GM12878 (cell line): Measurements from ENCODE around the gene KCNMB4. TPM values are rescaled to one million over a fixed set of nuclear protein-coding genes. Genes with fewer than 3 reads are reported as not detected.

Experiments used
- ATAC-seq: fragments of 200-7000 bp; cut with Tn5 transposase; 3 replicates; pipeline ENCODE4 v1.9.1; 2020; ENCODE audit warnings: mild to moderate bottlenecking, moderate library complexity
- BruUV-seq: library from RNA; stranded (reverse); fragments of 400-500 nt; replicated peaks from 2 replicates; lab custom pipeline; 2021; lab: Mats Ljungman, UMichigan
- CTCF ChIA-PET: fragments of 300-600 bp; sonication (Branson Sonifier 250); formaldehyde crosslinking; extraction: SDS; loops from one replicate; lab custom pipeline; 2021; ENCODE audit warnings: inconsistent platforms; lab: Yijun Ruan, JAX
- POLR2A ChIA-PET: fragments of 350-600 bp; formaldehyde crosslinking; extraction: SDS; loops from one replicate; lab custom pipeline; 2021; ENCODE audit warnings: inconsistent platforms; lab: Charles Lee
- RAD21 ChIA-PET: fragments of 300-600 bp; sonication (Branson Sonifier 250); formaldehyde crosslinking; loops from one replicate; lab custom pipeline; 2023; ENCODE audit warnings: antibody characterized with exemption; ENCODE audit not compliant: unreplicated experiment; lab: Charles Lee
- SMC1A ChIA-PET: fragments of 300-600 bp; sonication (Branson Sonifier 250); formaldehyde crosslinking; loops from one replicate; lab custom pipeline; 2023; ENCODE audit not compliant: unreplicated experiment, uncharacterized antibody; lab: Charles Lee
- DNase-seq: peaks from one replicate; pipeline ENCODE4 v3.0.0-alpha.2; 2011; ENCODE audit warnings: low read depth, low spot score
- FAIRE-seq: peaks from 3 replicates; lab custom pipeline; 2011; peaks lifted over from hg19 to GRCh38; lab: Jason Lieb, UNC
- H2AFZ ChIP-seq: 2 replicates; pipeline ENCODE4 v1.6.0; 2011; ENCODE audit warnings: low read depth, low read length, control low read depth; ENCODE audit not compliant: control insufficient read depth
- H3K27ac ChIP-seq: 2 replicates; pipeline ENCODE4 v1.5.1; 2011; ENCODE audit warnings: control low read depth; ENCODE audit not compliant: control insufficient read depth, insufficient read depth
- H3K27me3 ChIP-seq, 2 experiments: replicated peaks in 1 of 2; 2 replicates each; pipeline versions ENCODE4 v1.6.0 to v1.6.1; 2011; ENCODE audit warnings: low read length in 1 of 2; ENCODE audit not compliant: control insufficient read depth in 2 of 2, insufficient read depth in 2 of 2
- H3K36me3 ChIP-seq, 2 experiments: 2 replicates each; pipeline ENCODE4 v1.5.1; 2011; ENCODE audit warnings: low read length in 1 of 2; ENCODE audit not compliant: control insufficient read depth in 2 of 2, insufficient read depth in 2 of 2
- H3K4me1 ChIP-seq: 2 replicates; pipeline ENCODE4 v1.6.1; 2011; ENCODE audit warnings: mild to moderate bottlenecking, low read length, moderate library complexity, mixed read lengths; ENCODE audit not compliant: control insufficient read depth, insufficient read depth
- H3K4me2 ChIP-seq: 2 replicates; pipeline ENCODE4 v1.6.0; 2011; ENCODE audit warnings: control low read depth; ENCODE audit not compliant: control insufficient read depth, insufficient read depth
- H3K4me3 ChIP-seq: fragments of 200-600 bp; sonication (generic); 2 replicates; pipeline ENCODE4 v1.5.1; 2016
- H3K79me2 ChIP-seq: 2 replicates; pipeline ENCODE4 v1.6.0; 2011; ENCODE audit warnings: low read length; ENCODE audit not compliant: control insufficient read depth, insufficient read depth
- H3K9ac ChIP-seq: 2 replicates; pipeline ENCODE4 v1.8.0; 2011; ENCODE audit warnings: low read length, control low read depth, mixed read lengths; ENCODE audit not compliant: control insufficient read depth, insufficient read depth
- H3K9me3 ChIP-seq: replicated peaks from 3 replicates; pipeline ENCODE4 v1.5.1; 2011; ENCODE audit warnings: mild to moderate bottlenecking, low read length; ENCODE audit not compliant: control insufficient read depth, insufficient read depth
- H4K20me1 ChIP-seq: 2 replicates; pipeline ENCODE4 v1.6.0; 2011; ENCODE audit not compliant: control insufficient read depth, insufficient read depth
- ATF3 ChIP-seq: IDR thresholded peaks from 2 replicates; pipeline ENCODE4 v1.6.1; 2011; ENCODE audit warnings: low read depth, mild to moderate bottlenecking, low read length, moderate library complexity, borderline replicate concordance; ENCODE audit errors: extremely low read depth
- BRCA1 ChIP-seq: IDR thresholded peaks from 2 replicates; pipeline ENCODE4 v1.6.1; 2011; ENCODE audit warnings: low read depth, low read length, improper control_type of control experiment
- CHD1 ChIP-seq: IDR thresholded peaks from 2 replicates; pipeline ENCODE4 v1.6.1; 2012; ENCODE audit warnings: low read depth, low read length, improper control_type of control experiment
- LARP7 ChIP-seq: fragments of 450-650 bp; IDR thresholded peaks from 2 replicates; pipeline ENCODE4 v1.6.1; 2017; ENCODE audit warnings: mild to moderate bottlenecking
- MAX ChIP-seq: IDR thresholded peaks from 2 replicates; pipeline ENCODE4 v1.6.1; 2012; ENCODE audit warnings: low read depth, low read length, improper control_type of control experiment
- MLLT1 ChIP-seq: fragments of 450-650 bp; IDR thresholded peaks from 2 replicates; pipeline ENCODE4 v1.6.1; 2016; ENCODE audit warnings: mild to moderate bottlenecking
- POLR2AphosphoS2 ChIP-seq: IDR thresholded peaks from 2 replicates; pipeline ENCODE4 v1.6.1; 2011; ENCODE audit warnings: low read depth, mild to moderate bottlenecking, low read length, improper control_type of control experiment, moderate library complexity
- RAD51 ChIP-seq: fragments of 450-650 bp; IDR thresholded peaks from 2 replicates; pipeline ENCODE4 v1.6.1; 2016; ENCODE audit warnings: moderate library complexity, mild to moderate bottlenecking, inconsistent platforms
- SIX5 ChIP-seq: IDR thresholded peaks from 2 replicates; pipeline ENCODE4 v1.6.1; 2011; ENCODE audit warnings: mild to moderate bottlenecking, low read depth, low read length, moderate library complexity; ENCODE audit not compliant: severe bottlenecking
- TCF3 ChIP-seq: IDR thresholded peaks from 2 replicates; pipeline ENCODE4 v1.6.1; 2012; ENCODE audit warnings: low read depth, mild to moderate bottlenecking, low read length, borderline replicate concordance; ENCODE audit not compliant: insufficient read depth
- ZBED1 ChIP-seq: IDR thresholded peaks from 2 replicates; pipeline ENCODE4 v1.6.1; 2016; ENCODE audit warnings: borderline replicate concordance
- WGBS: methylation state at CpG from one replicate; pipeline ENCODE4 v1.1.6; 2016; ENCODE audit warnings: low lambda C conversion rate; ENCODE audit not compliant: insufficient replicate concordance, insufficient coverage; ENCODE audit errors: missing lambda C conversion rate; 5-methylcytosine and 5-hydroxymethylcytosine counted together
- in situ Hi-C: fragments of 300-500 bp; cut with MboI; formaldehyde crosslinking; loops from 9 replicates; pipeline ENCODE4 v1.14.3; 2018; ENCODE audit warnings: mixed read lengths
- intact Hi-C: fragments of 100-400 bp; cut with micrococcal nuclease; formaldehyde crosslinking; loops from one replicate; pipeline ENCODE4 v1.14.2; 2022; ENCODE audit not compliant: unreplicated experiment
- polyA plus RNA-seq, 11 experiments: library from polyadenylated mRNA; depleted of rRNA in 4 of 11; unstranded in 6 of 11; stranded (reverse) in 5 of 11; fragments of >200 nt; fragmentation: Nextera tagmentation in 4 of 11; fragmentation: Illumina TruSeq in 1 of 11; extraction: Ambion mirVana in 4 of 11; extraction: Trizol in 1 of 11; gene quantifications; 1 replicate in 1 of 11; 2 replicates in 10 of 11; pipeline versions ENCODE4 v1.2.1 to v1.2.3, GENCODE V29; 2011 to 2016; ENCODE audit warnings: inconsistent platforms in 2 of 11, missing spikeins in 2 of 11, low read depth in 1 of 11
- total RNA-seq, 4 experiments: library from RNA; depleted of rRNA in 3 of 4; stranded (reverse); fragments of >200 nt in 3 of 4; fragmentation: Illumina TruSeq in 1 of 4; extraction: Trizol in 1 of 4; gene quantifications; 2 replicates each; pipeline versions ENCODE4 v1.2.1 to v1.2.3, GENCODE V29; 2013 to 2021

Gene KCNMB4
- total and polyA plus RNA-seq, 10 of the 15 experiments (the other 5 are each of a cell fraction or from before 2014, with no cell fraction given) = 0.06 to 0.37 (median 0.16) TPM; not detected in 2

GRCh38 chr12:70444903-70445302 lies 78.8 kb downstream of the KCNMB4 start:
- Histone ChIP-seq H3K4me1 (no peaks in the 10 kb centered on the region), H3K9me3 (peaks cover 2% of the 10 kb centered on the region; the same call in 1 of the 3 replicates), H3K27ac (no peak overlapping the region), H2AFZ (no peak overlapping the region), H4K20me1 (no peaks in the 10 kb centered on the region), H3K4me2 (no peak overlapping the region), H3K79me2 (no peaks in the 10 kb centered on the region), H3K36me3 (no peaks in the 10 kb centered on the region), H3K4me3 (no peak overlapping the region), H3K27me3 (no peaks in the 10 kb centered on the region), H3K9ac (no peak overlapping the region)
- 35% methylated on average over 4 of the region's 4 CpGs for WGBS
- POLR2A ChIA-PET = no interaction called here
- in situ Hi-C loops (no loop called here), intact Hi-C loops (no loop called here)
- CTCF ChIA-PET = no interaction called here
- no peak for DNase-seq
- TF ChIP-seq LARP7 = no peak
- TF ChIP-seq ZBED1 = no peak
- TF ChIP-seq MLLT1 = no peak
- no peak for TF ChIP-seq CHD1
- no peak for TF ChIP-seq TCF3
- TF ChIP-seq BRCA1 = no peak
- peak; percentile 13 for FAIRE-seq
- no peak for ATAC-seq
- RAD21 ChIA-PET = no interaction called here
- SMC1A ChIA-PET = no interaction called here
- no TSS peak for BruUV-seq

GRCh38 chr12:70448371-70448770 lies 82.3 kb downstream of the KCNMB4 start:
- no TSS peak for BruUV-seq
- CTCF ChIA-PET = no interaction called here
- Histone ChIP-seq H3K27ac (no peak overlapping the region), H2AFZ (no peak overlapping the region), H3K4me2 (no peak overlapping the region), H3K79me2 (no peaks in the 10 kb centered on the region), H3K4me3 (no peak overlapping the region), H3K9me3 (peaks cover 3% of the 10 kb centered on the region; the same call in 1 of the 3 replicates), H4K20me1 (no peaks in the 10 kb centered on the region), H3K36me3 (no peaks in the 10 kb centered on the region), H3K4me1 (no peaks in the 10 kb centered on the region), H3K27me3 (no peaks in the 10 kb centered on the region), H3K9ac (no peak overlapping the region)
- SMC1A ChIA-PET = no interaction called here
- WGBS = 11% methylated on average over 4 of the region's 4 CpGs
- no peak for DNase-seq
- RAD21 ChIA-PET = no interaction called here
- no peak for FAIRE-seq
- in situ Hi-C loops (no loop called here), intact Hi-C loops (no loop called here)
- no peak for ATAC-seq
- TF ChIP-seq POLR2AphosphoS2 (no peak), MAX (no peak), RAD51 (no peak), ATF3 (no peak), SIX5 (no peak)
- POLR2A ChIA-PET = no interaction called here
